IMR-90 (cell line): ENCODE measurements around the gene TMEM95. TPM values are rescaled to one million over a fixed set of nuclear protein-coding genes. Genes with fewer than 3 reads are reported as not detected.

Source experiments
- ATAC-seq: fragments of 200-7000 bp; cut with Tn5 transposase; 2 replicates; pipeline ENCODE4 v1.9.1; 2020; ENCODE audit warnings: low read depth, mild to moderate bottlenecking, moderate library complexity
- BruUV-seq: library from RNA; stranded (reverse); fragments of 400-500 nt; replicated peaks from 2 replicates; lab custom pipeline; 2021; lab: Mats Ljungman, UMichigan
- CTCF ChIA-PET: fragments of 300-600 bp; formaldehyde crosslinking; extraction: SDS; loops from one replicate; lab custom pipeline; 2021; ENCODE audit warnings: antibody characterized with exemption; lab: Yijun Ruan, JAX
- POLR2A ChIA-PET: fragments of 300-600 bp; sonication (Branson Sonifier 250); formaldehyde crosslinking; loops from one replicate; lab custom pipeline; 2022; ENCODE audit warnings: antibody characterized with exemption; ENCODE audit not compliant: unreplicated experiment; lab: Charles Lee
- DNase-seq: peaks from one replicate; pipeline ENCODE4 v3.0.0; 2013
- H2AFZ ChIP-seq: replicated peaks from 2 replicates; pipeline ENCODE3; 2013; ENCODE audit warnings: low read length, mild to moderate bottlenecking; ENCODE audit not compliant: poor library complexity
- H2AK5ac ChIP-seq: 2 replicates; pipeline ENCODE4 v1.6.1; 2013; ENCODE audit warnings: low read depth, low read length, inconsistent platforms
- H2AK9ac ChIP-seq: replicated peaks from 2 replicates; pipeline ENCODE3; 2013; ENCODE audit warnings: mild to moderate bottlenecking, low read depth, low read length, moderate library complexity; ENCODE audit not compliant: poor library complexity
- H2BK120ac ChIP-seq: 2 replicates; pipeline ENCODE4 v1.6.1; 2013; ENCODE audit warnings: low read depth, low read length, inconsistent platforms
- H2BK15ac ChIP-seq: 3 replicates; pipeline ENCODE4 v1.6.1; 2013; ENCODE audit warnings: low read depth, low read length, inconsistent platforms
- H2BK20ac ChIP-seq: 2 replicates; pipeline ENCODE4 v1.6.1; 2013; ENCODE audit warnings: low read depth, mild to moderate bottlenecking, inconsistent platforms, low read length, moderate library complexity
- H2BK5ac ChIP-seq: 2 replicates; pipeline ENCODE4 v1.6.1; 2013; ENCODE audit warnings: mild to moderate bottlenecking, low read depth, low read length, inconsistent platforms; ENCODE audit not compliant: poor library complexity, severe bottlenecking
- H3K14ac ChIP-seq: replicated peaks from 2 replicates; pipeline ENCODE4 v1.6.1; 2013; ENCODE audit warnings: low read depth, low read length, inconsistent platforms
- H3K18ac ChIP-seq: 2 replicates; pipeline ENCODE4 v1.6.1; 2013; ENCODE audit warnings: low read depth, low read length, control low read depth
- H3K23ac ChIP-seq: 2 replicates; pipeline ENCODE4 v1.6.1; 2013; ENCODE audit warnings: low read depth, low read length, inconsistent platforms
- H3K27ac ChIP-seq: 2 replicates; pipeline ENCODE4 v1.5.1; 2013; ENCODE audit warnings: mild to moderate bottlenecking, control low read depth, low read length; ENCODE audit not compliant: insufficient read depth
- H3K27me3 ChIP-seq: 2 replicates; pipeline ENCODE4 v1.6.1; 2013; ENCODE audit warnings: low read length; ENCODE audit not compliant: control insufficient read depth, insufficient read depth
- H3K36me3 ChIP-seq: 2 replicates; pipeline ENCODE4 v1.6.1; 2013; ENCODE audit warnings: low read length, mixed read lengths; ENCODE audit not compliant: control insufficient read depth, insufficient read depth
- H3K4ac ChIP-seq: 2 replicates; pipeline ENCODE4 v1.6.1; 2013; ENCODE audit warnings: low read depth, low read length, inconsistent platforms
- H3K4me1 ChIP-seq: 2 replicates; pipeline ENCODE4 v1.6.1; 2013; ENCODE audit warnings: low read length, mixed read lengths; ENCODE audit not compliant: control insufficient read depth, insufficient read depth
- H3K4me2 ChIP-seq: 2 replicates; pipeline ENCODE4 v1.6.1; 2013; ENCODE audit warnings: low read depth, mild to moderate bottlenecking, control low read depth, low read length, moderate library complexity
- H3K4me3 ChIP-seq: 2 replicates; pipeline ENCODE4 v1.5.1; 2013; ENCODE audit warnings: low read depth, mild to moderate bottlenecking, control low read depth, low read length, moderate library complexity; ENCODE audit not compliant: insufficient read depth
- H3K56ac ChIP-seq: 2 replicates; pipeline ENCODE4 v1.6.1; 2013; ENCODE audit warnings: low read length, inconsistent platforms; ENCODE audit not compliant: insufficient read depth; ENCODE audit errors: extremely low read depth
- H3K79me1 ChIP-seq, 2 experiments: 2 replicates each; pipeline ENCODE4 v1.6.1; 2013; ENCODE audit warnings: low read length in 2 of 2, inconsistent platforms in 1 of 2, low read depth in 1 of 2
- H3K9ac ChIP-seq: 2 replicates; pipeline ENCODE4 v1.6.1; 2013; ENCODE audit warnings: low read depth, low read length, control low read depth
- H3K9me1 ChIP-seq: 2 replicates; pipeline ENCODE4 v1.6.1; 2013; ENCODE audit warnings: low read length, inconsistent platforms; ENCODE audit not compliant: insufficient read depth
- H3K9me3 ChIP-seq: 2 replicates; pipeline ENCODE4 v1.6.1; 2013; ENCODE audit warnings: low read length; ENCODE audit not compliant: control insufficient read depth, insufficient read depth
- H4K20me1 ChIP-seq: 2 replicates; pipeline ENCODE4 v1.6.1; 2013; ENCODE audit warnings: low read length, inconsistent platforms; ENCODE audit not compliant: insufficient read depth
- H4K5ac ChIP-seq: 2 replicates; pipeline ENCODE4 v1.6.1; 2013; ENCODE audit warnings: mild to moderate bottlenecking, low read depth, low read length, control low read depth
- H4K8ac ChIP-seq, 2 experiments: 2 replicates each; pipeline ENCODE4 v1.6.1; 2013; ENCODE audit warnings: low read depth in 2 of 2, low read length in 2 of 2, control low read depth in 1 of 2, inconsistent platforms in 1 of 2
- H4K91ac ChIP-seq: 2 replicates; pipeline ENCODE4 v1.6.1; 2013; ENCODE audit warnings: low read depth, low read length, inconsistent platforms; ENCODE audit not compliant: insufficient read depth
- BHLHE40 ChIP-seq: fragments of 150-350 bp; IDR thresholded peaks from 2 replicates; pipeline ENCODE4 v1.6.1; 2016; ENCODE audit warnings: mild to moderate bottlenecking, low read depth, low read length
- CEBPB ChIP-seq: IDR thresholded peaks from 2 replicates; pipeline ENCODE4 v1.6.1; 2012; ENCODE audit warnings: low read depth, low read length, improper control_type of control experiment
- CHD1 ChIP-seq: IDR thresholded peaks from 2 replicates; pipeline ENCODE4 v1.6.1; 2012; ENCODE audit warnings: low read depth, low read length, improper control_type of control experiment
- FOS ChIP-seq: fragments of 150-350 bp; IDR thresholded peaks from 2 replicates; pipeline ENCODE4 v1.6.1; 2016; ENCODE audit warnings: low read depth, low read length
- MAFK ChIP-seq: IDR thresholded peaks from 2 replicates; pipeline ENCODE4 v1.6.1; 2012; ENCODE audit warnings: low read depth, low read length, improper control_type of control experiment
- MAZ ChIP-seq: IDR thresholded peaks from 2 replicates; pipeline ENCODE4 v1.6.1; 2012; ENCODE audit warnings: low read depth, mild to moderate bottlenecking, low read length, improper control_type of control experiment, moderate library complexity, borderline replicate concordance
- MXI1 ChIP-seq: IDR thresholded peaks from 2 replicates; pipeline ENCODE4 v1.6.1; 2012; ENCODE audit warnings: low read depth, mild to moderate bottlenecking, low read length, moderate library complexity, borderline replicate concordance
- NFE2L2 ChIP-seq: fragments of 150-350 bp; IDR thresholded peaks from 2 replicates; pipeline ENCODE4 v1.6.1; 2016; ENCODE audit warnings: low read depth, mild to moderate bottlenecking, low read length
- POLR2A ChIP-seq: IDR thresholded peaks from 2 replicates; pipeline ENCODE4 v1.6.1; 2012; ENCODE audit warnings: mild to moderate bottlenecking, low read depth, low read length
- RAD21 ChIP-seq: IDR thresholded peaks from 2 replicates; pipeline ENCODE4 v1.6.1; 2012; ENCODE audit warnings: low read length, improper control_type of control experiment
- RCOR1 ChIP-seq: IDR thresholded peaks from 2 replicates; pipeline ENCODE4 v1.6.1; 2012; ENCODE audit warnings: mild to moderate bottlenecking, low read length, improper control_type of control experiment; ENCODE audit not compliant: insufficient replicate concordance
- RFX5 ChIP-seq: IDR thresholded peaks from 2 replicates; pipeline ENCODE4 v1.8.0; 2012; ENCODE audit warnings: low read depth, mild to moderate bottlenecking, low read length, moderate library complexity
- WGBS, 2 experiments: methylation state at CpG; one replicate each; pipeline versions ENCODE4 v1.1.5 to v1.1.7; 2013; ENCODE audit warnings: missing lambda C conversion rate in 2 of 2; ENCODE audit not compliant: insufficient read length in 1 of 2; ENCODE audit errors: extremely low coverage in 2 of 2; 5-methylcytosine and 5-hydroxymethylcytosine counted together
- dilution Hi-C: fragments of 300-500 bp; cut with HindIII; formaldehyde crosslinking; loops from one replicate; pipeline ENCODE4 v1.14.3; 2018; ENCODE audit warnings: low sequenced_read_pairs; ENCODE audit not compliant: unreplicated experiment
- in situ Hi-C: fragments of 300-500 bp; cut with MboI; formaldehyde crosslinking; loops from 3 replicates; pipeline ENCODE4 v1.14.3; 2019; ENCODE audit warnings: low sequenced_read_pairs, inconsistent platforms, mixed read lengths
- intact Hi-C: fragments of 100-400 bp; cut with micrococcal nuclease; formaldehyde crosslinking; loops from 2 replicates; pipeline ENCODE4 v1.10.0; 2022
- polyA plus RNA-seq, 3 experiments: library from polyadenylated mRNA; depleted of rRNA; stranded (reverse); fragments of >200 nt; gene quantifications; 2 replicates each; pipeline ENCODE4 v1.2.3, GENCODE V29; 2012; ENCODE audit warnings: low replicate concordance in 1 of 3
- total RNA-seq: library from RNA; depleted of rRNA; stranded (reverse); fragments of >200 nt; gene quantifications from 2 replicates; pipeline ENCODE4 v1.2.3, GENCODE V29; 2012
- TF ChIP-seq, protein P1 (sequence below): fragments of 150-350 bp; IDR thresholded peaks from 2 replicates; pipeline ENCODE4 v1.6.1; 2017; ENCODE audit warnings: mild to moderate bottlenecking, antibody characterized with exemption, low read length, low read depth
- TF ChIP-seq, protein P2 (sequence below): fragments of 150-350 bp; IDR thresholded peaks from 2 replicates; pipeline ENCODE4 v1.6.1; 2016; ENCODE audit warnings: low read depth, mild to moderate bottlenecking, low read length, moderate library complexity, borderline replicate concordance

The TMEM95 gene
- total and polyA plus RNA-seq, 2 of the 4 experiments (the other 2 are of a cell fraction), result not detected

DNA sequence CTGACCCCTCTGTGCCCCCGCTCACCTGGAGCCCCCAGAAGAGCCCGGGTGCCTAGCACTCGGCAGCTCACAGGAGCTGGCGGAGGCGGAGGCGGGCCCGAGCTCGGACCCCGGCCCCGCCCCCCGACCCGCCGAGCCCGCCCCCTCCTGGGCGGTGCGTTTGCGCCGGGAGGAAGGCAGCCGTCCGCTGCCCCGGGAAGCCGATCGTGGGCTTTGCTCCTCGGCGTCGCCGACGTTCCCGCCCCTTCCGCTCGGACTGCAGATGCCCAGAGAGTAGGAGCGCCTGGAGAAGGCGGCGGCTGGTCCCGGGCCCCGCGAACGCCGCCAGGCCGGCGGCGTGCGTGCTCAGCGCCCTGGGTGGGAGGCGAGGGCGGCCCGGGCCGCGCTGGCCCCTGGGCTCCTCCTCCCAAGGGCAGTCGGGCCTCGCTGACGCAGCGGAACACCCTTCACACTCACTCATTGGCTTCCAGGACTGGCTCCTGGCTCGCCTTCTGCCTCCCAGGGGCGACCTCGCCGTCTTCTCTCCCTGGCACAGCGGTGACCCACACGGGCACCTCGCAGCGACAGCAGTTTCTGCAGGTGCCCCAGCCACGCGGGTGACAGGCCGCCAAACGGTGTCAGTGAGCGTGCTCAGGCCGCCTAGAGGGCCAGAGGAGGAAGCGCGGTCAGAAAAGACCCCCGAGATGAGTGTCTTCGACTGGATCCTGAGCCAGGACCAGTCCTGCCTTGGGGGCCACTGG, 39.7 kb downstream of the TMEM95 start, which contains the start of gene PLSCR3:
Gene PLSCR3 (minus strand): TSS at position 74 of the 740 bp plus-strand sequence. CDS start 415 bp downstream, outside the sequence.
- dilution Hi-C loops, result no loop called here
- Histone ChIP-seq H3K27me3 (no peaks in the 10 kb centered on the region), H3K9ac (peak within 1 kb of the TSS; percentile 87), H3K4me2 (peak within 1 kb of the TSS; percentile 91), H4K20me1 (no peaks in the 10 kb centered on the region), H3K4me3 (peak within 1 kb of the TSS; percentile 70), H3K4me1 (peaks cover 8% of the 10 kb centered on the region), H3K79me1 (peaks cover 14 to 32% of the 10 kb centered on the region in 2 experiments), H3K27ac (peak within 1 kb of the TSS; percentile 92), H3K9me1 (peaks cover 7% of the 10 kb centered on the region; the same call in 1 of the 2 replicates), H3K36me3 (peaks cover 28% of the 10 kb centered on the region), H2BK15ac (no peak within 1 kb of the TSS; the same call in 2 of the 3 replicates), H4K91ac (peak within 1 kb of the TSS; percentile 80), H2AK9ac (peak within 1 kb of the TSS; percentile 86), H3K4ac (peak within 1 kb of the TSS; percentile 90), H2AFZ (peak within 1 kb of the TSS; percentile 92), H4K5ac (peak within 1 kb of the TSS; percentile 86), H3K9me3 (no peaks in the 10 kb centered on the region), H3K56ac (peak within 1 kb of the TSS; percentile 61), H2AK5ac (peak within 1 kb of the TSS; percentile 93), H2BK120ac (peak within 1 kb of the TSS; percentile 12; the same call in 1 of the 2 replicates), H4K8ac (peak within 1 kb of the TSS; percentile 89 to 96), H3K14ac (peak within 1 kb of the TSS; percentile 93), H2BK5ac (peak within 1 kb of the TSS; percentile 91), H2BK20ac (no peak within 1 kb of the TSS), H3K18ac (peak within 1 kb of the TSS; percentile 77), H3K23ac (peak within 1 kb of the TSS; percentile 79)
- 0% methylated on average over 43 of the region's 71 CpGs; no CpG with 5 or more reads in 1 of the 2 experiments for WGBS, 2 experiments
- in situ Hi-C loops, result loop anchor here (5.0 kb wide), 1 partner anchor 37 kb away; the partner anchor contains the start of gene TMEM95
- CTCF ChIA-PET, result no interaction called here
- BruUV-seq, result no TSS peak
- POLR2A ChIA-PET, result interaction anchor here (0.6 to 1.0 kb wide), 3 partner anchors 9 to 273 kb away, joined by 3 to 6 read pairs (median 5); partner anchors contain the start of gene TMEM256
- peak; percentile 84 for DNase-seq
- peak; percentile 95 for ATAC-seq
- intact Hi-C loops, result no loop called here
- TF ChIP-seq, protein P1, sequence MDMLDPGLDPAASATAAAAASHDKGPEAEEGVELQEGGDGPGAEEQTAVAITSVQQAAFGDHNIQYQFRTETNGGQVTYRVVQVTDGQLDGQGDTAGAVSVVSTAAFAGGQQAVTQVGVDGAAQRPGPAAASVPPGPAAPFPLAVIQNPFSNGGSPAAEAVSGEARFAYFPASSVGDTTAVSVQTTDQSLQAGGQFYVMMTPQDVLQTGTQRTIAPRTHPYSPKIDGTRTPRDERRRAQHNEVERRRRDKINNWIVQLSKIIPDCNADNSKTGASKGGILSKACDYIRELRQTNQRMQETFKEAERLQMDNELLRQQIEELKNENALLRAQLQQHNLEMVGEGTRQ, result peak; percentile 6; the same call in 1 of the 2 replicates
- TF ChIP-seq CHD1 (no peak), RAD21 (no peak), CEBPB (no peak), POLR2A (peak; percentile 73; the same call in 1 of the 2 replicates), MXI1 (no peak; the same call in 1 of the 2 replicates), NFE2L2 (no peak), BHLHE40 (no peak), MAZ (peak; percentile 62; the same call in 1 of the 2 replicates), MAFK (peak; percentile 69), RCOR1 (no peak), FOS (no peak), RFX5 (no peak)
- TF ChIP-seq, protein P2, sequence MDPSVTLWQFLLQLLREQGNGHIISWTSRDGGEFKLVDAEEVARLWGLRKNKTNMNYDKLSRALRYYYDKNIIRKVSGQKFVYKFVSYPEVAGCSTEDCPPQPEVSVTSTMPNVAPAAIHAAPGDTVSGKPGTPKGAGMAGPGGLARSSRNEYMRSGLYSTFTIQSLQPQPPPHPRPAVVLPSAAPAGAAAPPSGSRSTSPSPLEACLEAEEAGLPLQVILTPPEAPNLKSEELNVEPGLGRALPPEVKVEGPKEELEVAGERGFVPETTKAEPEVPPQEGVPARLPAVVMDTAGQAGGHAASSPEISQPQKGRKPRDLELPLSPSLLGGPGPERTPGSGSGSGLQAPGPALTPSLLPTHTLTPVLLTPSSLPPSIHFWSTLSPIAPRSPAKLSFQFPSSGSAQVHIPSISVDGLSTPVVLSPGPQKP, result no peak
